DND-41 (cell line): ENCODE results near the gene TUBB2A.
"Not testable (repeated sequence)": the region's sequence is repeated elsewhere in the genome, so short reads cannot be mapped to it uniquely, and the experiment has no call there.

Experiments
- ATAC-seq: fragments of 200-7000 bp; cut with Tn5 transposase; 3 replicates; pipeline ENCODE4 v1.9.1; 2021; ENCODE audit warnings: low read depth; ENCODE audit not compliant: insufficient read depth
- DNase-seq: peaks from one replicate; pipeline ENCODE4 v3.0.0-alpha.2; 2020
- H2AFZ ChIP-seq: 2 replicates; pipeline ENCODE4 v1.6.0; 2012; ENCODE audit warnings: low read depth, low read length
- H3K27ac ChIP-seq: 2 replicates; pipeline ENCODE4 v1.5.1; 2012; ENCODE audit warnings: low read length, inconsistent platforms
- H3K27me3 ChIP-seq: fragments of 200-600 bp; sonication (generic); 2 replicates; pipeline ENCODE4 v1.6.0; 2012; ENCODE audit warnings: low read length, mild to moderate bottlenecking, inconsistent platforms; ENCODE audit not compliant: insufficient read depth, poor library complexity
- H3K36me3 ChIP-seq: 2 replicates; pipeline ENCODE4 v1.5.1; 2012; ENCODE audit warnings: low read length, inconsistent platforms; ENCODE audit not compliant: insufficient read depth
- H3K4me1 ChIP-seq: 2 replicates; pipeline ENCODE4 v1.5.1; 2012; ENCODE audit warnings: mild to moderate bottlenecking, low read length; ENCODE audit not compliant: insufficient read depth
- H3K4me2 ChIP-seq: 2 replicates; pipeline ENCODE4 v1.6.0; 2012; ENCODE audit warnings: mild to moderate bottlenecking, moderate library complexity, low read length, inconsistent platforms; ENCODE audit not compliant: insufficient read depth
- H3K4me3 ChIP-seq, 2 experiments: fragments of 200-600 bp in 1 of 2; shearing (Covaris generic) in 1 of 2; 2 replicates each; pipeline ENCODE4 v1.5.1; 2012 to 2016; ENCODE audit warnings: inconsistent platforms in 2 of 2, low read length in 2 of 2, mild to moderate bottlenecking in 2 of 2, low read depth in 1 of 2, moderate library complexity in 1 of 2
- H3K79me2 ChIP-seq: 2 replicates; pipeline ENCODE4 v1.6.0; 2012; ENCODE audit warnings: low read length, inconsistent platforms; ENCODE audit not compliant: insufficient read depth
- H3K9ac ChIP-seq: 2 replicates; pipeline ENCODE4 v1.6.0; 2012; ENCODE audit warnings: low read depth, mild to moderate bottlenecking, inconsistent platforms, low read length, moderate library complexity
- H3K9me3 ChIP-seq: 2 replicates; pipeline ENCODE4 v1.5.1; 2012; ENCODE audit warnings: low read length, moderate library complexity, mild to moderate bottlenecking, inconsistent platforms; ENCODE audit not compliant: insufficient read depth, severe bottlenecking
- H4K20me1 ChIP-seq: 2 replicates; pipeline ENCODE4 v1.6.0; 2012; ENCODE audit warnings: low read length; ENCODE audit not compliant: insufficient read depth
- CTCF ChIP-seq: IDR thresholded peaks from 2 replicates; pipeline ENCODE4 v1.5.1; 2012; ENCODE audit warnings: borderline replicate concordance, low read length, moderate library complexity, mild to moderate bottlenecking; ENCODE audit not compliant: poor library complexity, severe bottlenecking; ENCODE audit errors: extremely low read depth
- EZH2 ChIP-seq: IDR thresholded peaks from 3 replicates; pipeline ENCODE4 v1.6.1; 2012; ENCODE audit warnings: borderline replicate concordance, low read depth, mild to moderate bottlenecking, moderate library complexity, low read length, inconsistent platforms; ENCODE audit not compliant: severe bottlenecking

Gene TUBB2A

GRCh38 chr6:3193102-3193849, 35.9 kb upstream of the TUBB2A start:
- TF ChIP-seq EZH2 (no peak), CTCF (no peak)

GRCh38 chr6:3190779-3191178, 33.4 kb upstream of the TUBB2A start:
- no peak overlapping the region for H2AFZ ChIP-seq
- ATAC-seq = no peak
- TF ChIP-seq CTCF (no peak), EZH2 (no peak)
- no peaks in the 10 kb centered on the region for H4K20me1 ChIP-seq
- H3K27me3 ChIP-seq = peaks cover 12% of the 10 kb centered on the region
- no peaks in the 10 kb centered on the region for H3K4me1 ChIP-seq
- no peaks in the 10 kb centered on the region for H3K9me3 ChIP-seq
- no peak overlapping the region for H3K27ac ChIP-seq
- H3K9ac ChIP-seq = no peak overlapping the region
- H3K4me3 ChIP-seq = no peak overlapping the region
- no peaks in the 10 kb centered on the region for H3K79me2 ChIP-seq
- no peak for DNase-seq
- H3K36me3 ChIP-seq = no peaks in the 10 kb centered on the region
- no peak overlapping the region for H3K4me2 ChIP-seq

More at GRCh38 chr6:3193102-3193849, 35.9 kb upstream of the TUBB2A start:
- Histone ChIP-seq H3K79me2 (no peaks in the 10 kb centered on the region), H3K36me3 (no peaks in the 10 kb centered on the region), H3K4me2 (no peak overlapping the region), H3K4me3 (no peak overlapping the region), H3K4me1 (no peaks in the 10 kb centered on the region), H3K9ac (no peak overlapping the region), H3K27ac (no peak overlapping the region), H4K20me1 (no peaks in the 10 kb centered on the region), H2AFZ (no peak overlapping the region), H3K9me3 (no peaks in the 10 kb centered on the region), H3K27me3 (peaks cover 5% of the 10 kb centered on the region)
- DNase-seq (no peak), ATAC-seq (no peak)

DNA sequence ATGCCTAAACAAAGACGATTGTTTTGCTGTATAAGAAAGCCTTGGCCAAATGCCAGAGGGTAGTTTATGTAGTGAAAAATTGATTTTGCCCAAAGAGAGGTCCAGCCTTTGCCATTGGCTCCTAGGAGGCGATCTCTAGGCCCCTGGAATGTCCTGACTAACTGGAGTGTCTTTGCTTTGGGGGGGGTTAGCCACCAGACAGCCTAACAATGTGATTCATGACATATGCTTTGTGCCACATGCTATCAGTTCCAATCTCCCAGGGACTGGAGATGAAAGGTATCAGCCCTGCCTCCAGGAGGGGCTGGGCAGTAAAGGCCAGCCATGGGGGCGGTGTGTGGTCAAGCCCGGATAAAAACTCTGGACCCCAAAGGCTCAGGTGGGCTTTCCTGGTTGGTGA, 32.7 kb upstream of the TUBB2A start:
- no peak overlapping the region for H3K4me3 ChIP-seq
- H4K20me1 ChIP-seq = no peaks in the 10 kb centered on the region
- no peaks in the 10 kb centered on the region for H3K79me2 ChIP-seq
- ATAC-seq (no peak), DNase-seq (no peak)
- H2AFZ ChIP-seq = no peak overlapping the region
- no peaks in the 10 kb centered on the region for H3K9me3 ChIP-seq
- no peak for TF ChIP-seq EZH2
- TF ChIP-seq CTCF = no peak
- H3K9ac ChIP-seq = no peak overlapping the region
- no peaks in the 10 kb centered on the region for H3K36me3 ChIP-seq
- H3K4me2 ChIP-seq = no peak overlapping the region
- peaks cover 16% of the 10 kb centered on the region for H3K27me3 ChIP-seq
- H3K4me1 ChIP-seq = no peaks in the 10 kb centered on the region
- no peak overlapping the region for H3K27ac ChIP-seq

- not testable (repeated sequence) for H4K20me1 ChIP-seq, H3K27ac ChIP-seq, H3K36me3 ChIP-seq, ATAC-seq, H3K79me2 ChIP-seq, H3K9ac ChIP-seq, H3K9me3 ChIP-seq, H3K4me2 ChIP-seq, H3K4me3 ChIP-seq, DNase-seq, H2AFZ ChIP-seq, H3K4me1 ChIP-seq
- H3K27me3 ChIP-seq = peaks cover 20% of the 10 kb centered on the region
Observed at GRCh38 chr6:3189192-3189591, 31.8 kb upstream of the TUBB2A start.
